Suppressor macrophage (primary cell): Measurements from ENCODE around the gene EYA4.
"Not testable (repeated sequence)": the region's sequence is repeated elsewhere in the genome, so short reads cannot be mapped to it uniquely, and the experiment has no call there.

ENCODE experiments used
- DNase-seq, 4 experiments: peaks; one replicate each; pipeline ENCODE4 v3.0.0-alpha.2; 2020 to 2022

EYA4 gene

DNA sequence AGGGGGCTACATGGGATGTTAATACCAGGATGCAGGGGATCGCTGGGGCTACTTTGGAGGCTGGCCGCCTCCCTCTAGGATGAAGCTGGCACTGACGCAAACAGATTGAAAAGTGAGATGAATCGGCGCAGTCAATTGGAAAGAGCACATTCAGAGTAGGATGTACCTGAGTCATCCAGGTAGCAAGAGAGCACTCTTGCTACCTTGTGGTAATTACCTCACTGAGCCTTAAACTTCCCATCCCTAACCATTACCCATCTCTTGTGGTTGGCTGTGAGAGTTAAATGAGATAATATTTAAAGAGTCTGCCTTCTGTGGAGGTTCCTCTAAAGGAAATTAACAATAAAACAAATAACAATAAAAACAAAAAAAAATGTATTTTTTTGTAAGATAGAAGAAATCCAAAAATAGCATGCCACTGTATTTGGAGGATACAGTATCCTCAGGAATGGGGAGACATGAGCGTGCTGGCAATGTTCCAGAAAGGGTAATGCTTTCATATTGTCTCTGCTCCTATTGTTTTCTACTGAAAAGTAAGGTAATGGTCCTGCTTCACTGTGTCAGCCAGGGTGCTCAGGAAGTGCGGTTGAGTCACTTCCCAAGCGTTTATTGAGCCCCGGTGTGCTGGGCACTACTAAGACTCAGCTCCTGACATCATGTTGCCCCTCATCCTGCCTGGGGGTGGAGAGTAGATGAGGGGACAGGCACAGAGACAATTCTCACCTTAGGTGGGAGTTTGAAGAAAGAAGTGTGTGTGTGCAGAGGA is 301.1 kb downstream of the EYA4 start:
- DNase-seq = no peak

DNA sequence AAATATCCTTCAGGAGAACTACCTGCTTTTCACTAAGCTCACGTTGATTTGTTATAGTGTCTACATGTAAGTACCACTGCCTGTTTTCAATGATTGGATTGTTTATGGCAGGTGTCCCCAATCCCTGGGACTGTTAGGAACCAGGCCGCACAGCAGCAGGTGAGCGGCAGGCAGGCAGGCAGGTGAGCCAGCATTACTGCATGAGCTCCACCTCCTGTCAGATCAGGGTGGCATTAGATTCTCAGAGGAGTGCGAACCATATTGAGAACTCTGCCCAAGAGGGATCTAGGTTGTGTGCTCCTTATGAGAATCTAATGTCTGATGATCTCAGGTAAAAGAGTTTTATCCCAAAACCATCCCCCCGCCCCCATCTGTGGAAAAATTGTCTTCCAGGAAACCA is 303.3 kb downstream of the EYA4 start:
- DNase-seq = no peak

DNA sequence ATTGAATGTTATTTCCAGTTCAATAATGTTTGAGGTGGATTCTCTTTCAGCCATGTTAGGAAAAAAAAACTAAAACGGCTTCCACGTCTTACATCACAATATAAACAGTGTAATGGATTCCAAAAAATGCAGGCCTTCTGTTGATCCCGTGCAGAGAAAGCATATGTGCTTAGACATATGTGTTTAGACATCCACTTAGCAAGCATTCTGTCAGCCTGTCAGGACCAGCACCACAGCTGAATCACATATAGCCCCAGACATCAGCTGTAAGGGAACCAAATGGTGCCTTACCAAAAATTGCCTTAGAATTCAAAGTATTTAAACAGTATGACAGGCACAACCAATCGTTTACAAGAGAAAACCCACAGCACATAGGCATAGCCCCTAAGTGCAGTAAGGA is 304.9 kb downstream of the EYA4 start:
- no peak for DNase-seq

DNA sequence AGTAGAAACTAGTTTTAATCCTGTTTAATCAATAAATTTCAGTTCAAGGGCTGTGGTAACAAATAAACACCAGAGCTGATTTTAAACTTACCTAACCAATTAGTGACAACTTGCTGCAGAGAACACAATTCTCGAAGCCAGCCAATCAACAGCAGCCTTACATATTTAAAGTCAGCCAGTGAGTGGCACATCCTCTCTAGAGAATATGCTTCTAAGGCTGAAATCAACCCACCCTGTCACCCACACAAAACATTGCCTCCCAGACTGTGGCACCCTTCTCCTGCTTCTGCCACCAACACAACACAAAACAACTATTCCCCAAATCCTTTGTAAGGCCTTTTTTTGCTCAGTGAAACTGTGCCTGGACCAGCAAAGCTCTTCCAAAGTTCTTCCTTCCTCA is 306.0 kb downstream of the EYA4 start:
- DNase-seq = no peak

DNA sequence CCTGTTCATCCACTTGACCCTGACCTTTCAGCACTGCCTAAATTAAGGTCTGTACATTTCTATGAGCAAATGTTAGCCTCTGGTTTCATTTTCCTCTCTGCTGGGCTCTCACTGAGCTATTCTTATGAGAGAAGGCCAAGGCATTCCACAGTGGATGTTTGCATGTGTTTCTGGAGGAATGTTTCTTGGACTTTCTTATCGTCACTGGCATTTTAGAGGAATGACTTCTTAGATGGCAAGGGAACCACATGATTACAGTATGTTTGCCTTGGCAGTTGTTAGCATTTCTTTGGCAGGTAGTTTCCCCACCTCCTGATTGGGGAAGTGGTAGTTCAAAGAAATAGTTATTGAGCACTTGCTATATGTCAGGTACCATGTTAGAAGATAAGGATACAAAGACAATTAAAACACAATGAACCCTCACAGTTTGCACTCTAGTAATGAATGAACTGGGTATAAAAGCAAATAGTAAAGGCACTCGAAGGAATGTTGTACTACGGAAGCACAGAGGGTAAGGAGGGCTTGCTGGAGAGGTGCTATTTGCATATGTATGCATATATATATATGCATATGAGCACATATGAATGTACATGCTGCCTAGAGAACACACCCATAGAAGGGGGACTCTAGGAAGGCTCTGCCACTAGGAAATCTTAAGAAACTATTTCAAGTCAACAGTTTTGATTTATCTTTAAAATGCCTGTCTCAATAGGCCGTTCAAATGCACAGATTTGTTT is 307.4 kb downstream of the EYA4 start:
- no peak for DNase-seq

DNA sequence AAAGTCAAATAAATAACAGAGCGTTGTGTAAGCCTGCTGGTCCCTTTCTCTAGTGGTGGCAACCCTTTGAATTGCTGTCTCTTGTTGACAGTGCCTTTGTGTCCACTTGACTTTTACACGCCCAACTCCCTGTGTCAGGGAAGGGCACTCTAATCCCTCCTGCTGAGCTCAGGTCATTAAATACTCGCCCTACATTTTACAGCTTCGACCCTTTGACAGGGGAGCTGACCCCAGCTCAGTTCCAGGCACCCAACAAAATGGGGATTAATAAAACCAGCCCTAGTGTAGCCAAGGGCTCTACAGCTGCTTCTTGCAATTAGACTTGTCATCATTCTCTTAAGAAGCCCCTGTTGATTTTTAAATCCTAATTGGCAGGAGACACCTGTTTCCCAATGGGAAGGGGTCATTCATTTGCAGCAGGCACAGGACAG is 308.2 kb downstream of the EYA4 start:
- DNase-seq = no peak

DNA sequence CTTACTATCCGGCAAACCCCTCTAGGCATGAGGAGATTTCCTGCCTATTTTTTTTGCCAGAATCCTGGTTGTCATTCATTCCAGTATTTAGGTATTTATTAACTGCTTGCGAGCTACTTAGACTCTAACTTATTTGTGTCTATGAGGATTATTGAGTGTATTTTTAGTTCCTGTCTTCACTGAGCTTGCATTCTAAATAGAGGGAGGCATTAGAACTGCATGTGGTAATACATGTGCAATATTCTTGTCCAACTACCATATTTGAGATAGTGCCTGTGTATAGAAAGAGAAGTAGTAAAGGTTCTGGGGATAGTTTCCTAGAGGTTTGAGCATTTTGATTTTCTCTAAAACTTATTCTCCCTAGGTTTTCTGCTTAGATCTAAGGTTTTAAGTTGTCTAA is 308.9 kb downstream of the EYA4 start:
- DNase-seq = no peak

DNA sequence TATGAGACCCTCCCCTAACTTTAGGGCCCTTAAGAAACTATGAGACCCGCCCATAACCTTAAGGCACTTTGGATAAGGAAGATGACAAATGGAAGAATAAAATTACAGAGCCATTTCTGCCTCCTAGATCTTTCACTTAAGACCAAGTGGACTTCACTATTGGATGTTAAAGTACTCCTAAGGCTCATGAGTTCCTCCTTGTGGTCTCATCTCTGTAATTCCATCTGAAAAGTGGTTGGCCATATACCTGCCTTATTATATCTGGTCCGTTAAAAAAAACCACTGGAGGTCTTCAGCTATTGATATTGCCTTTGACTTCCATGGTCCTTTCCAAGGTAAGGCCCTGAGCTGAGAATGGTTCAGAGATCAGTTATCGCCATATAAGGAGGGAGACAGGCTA is 310.3 kb downstream of the EYA4 start:
- DNase-seq = no peak

DNA sequence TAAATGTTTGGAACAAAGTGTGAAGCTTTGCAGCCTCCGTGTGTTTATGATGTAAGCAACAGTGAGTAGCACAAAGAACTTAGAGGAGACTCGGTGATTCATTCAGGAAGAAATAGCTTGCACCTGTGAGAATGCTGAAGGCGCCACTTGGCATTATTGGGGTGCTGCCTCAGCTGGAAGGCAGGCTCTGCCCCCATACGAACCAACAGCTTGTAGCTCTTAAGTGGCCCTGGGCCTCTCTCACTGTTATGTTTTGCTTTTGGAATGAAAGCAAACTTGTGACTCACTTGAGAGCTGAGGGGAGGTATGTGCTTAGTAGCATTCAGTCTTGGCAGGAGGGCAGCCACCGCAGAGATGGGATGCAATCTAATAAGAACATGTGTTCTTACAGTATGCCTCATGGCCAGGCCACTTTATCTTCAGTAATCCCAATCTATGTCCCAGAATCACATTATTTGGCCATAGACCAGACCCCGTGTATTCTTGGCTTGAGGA is 310.7 kb downstream of the EYA4 start:
- no peak for DNase-seq

DNA sequence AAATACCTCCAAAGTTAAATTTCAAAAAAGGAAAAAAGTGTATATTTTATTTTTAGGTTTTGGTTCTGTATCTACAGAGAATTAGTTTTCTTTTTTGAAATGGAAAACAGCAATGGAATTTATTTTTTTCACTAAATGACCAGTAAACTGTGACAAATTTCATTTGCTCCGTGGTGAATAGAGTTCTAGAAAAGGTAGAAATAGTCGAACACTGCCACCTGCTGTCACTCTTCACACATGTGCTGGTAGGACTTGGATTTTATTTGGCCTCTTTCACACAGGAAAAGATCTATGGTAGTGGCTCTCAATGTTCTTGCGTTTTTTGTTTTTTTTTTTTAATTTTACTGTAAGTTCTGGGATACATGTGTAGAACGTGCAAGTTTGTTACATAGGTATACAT is 312.5 kb downstream of the EYA4 start:
- DNase-seq = peak; percentile 17 to 35 (median 26)

DNA sequence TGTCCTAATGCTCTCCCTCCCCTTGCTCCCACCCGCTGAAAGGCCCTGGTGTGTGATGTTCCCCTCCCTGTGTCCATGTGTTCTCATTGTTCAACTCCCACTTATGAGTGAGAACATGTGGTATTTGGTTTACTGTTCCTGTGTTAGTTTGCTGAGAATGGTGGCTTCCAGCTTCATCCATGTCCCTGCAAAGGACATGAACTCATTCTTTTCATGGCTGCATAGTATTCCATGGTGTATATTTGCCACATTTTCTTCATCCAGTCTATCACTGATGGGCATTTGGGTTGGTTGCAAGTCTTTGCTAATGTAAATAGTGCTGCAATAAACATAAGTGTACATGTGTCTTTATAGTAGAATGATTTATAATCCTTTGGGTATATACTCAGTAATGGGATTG is 313.0 kb downstream of the EYA4 start:
- DNase-seq = not testable (repeated sequence)

DNA sequence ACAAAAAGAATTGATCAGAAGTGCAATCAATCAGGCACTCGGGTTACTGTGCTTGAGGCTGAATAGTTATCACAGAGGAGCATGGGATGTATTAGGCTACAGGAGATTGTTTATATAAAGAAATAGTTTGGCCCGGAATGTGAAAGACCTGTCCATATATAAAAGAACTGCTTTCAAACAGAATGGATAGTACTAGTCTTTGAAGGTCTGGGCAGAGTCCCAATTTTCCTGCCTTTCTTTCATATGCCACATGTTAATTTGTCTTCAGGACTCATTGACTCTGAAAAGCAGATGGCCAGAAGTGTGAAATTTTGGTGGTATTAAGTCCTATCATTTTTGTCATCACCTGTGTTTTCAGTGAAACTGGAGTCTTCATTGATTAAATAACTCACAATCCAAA is 314.5 kb downstream of the EYA4 start:
- DNase-seq = no peak

DNA sequence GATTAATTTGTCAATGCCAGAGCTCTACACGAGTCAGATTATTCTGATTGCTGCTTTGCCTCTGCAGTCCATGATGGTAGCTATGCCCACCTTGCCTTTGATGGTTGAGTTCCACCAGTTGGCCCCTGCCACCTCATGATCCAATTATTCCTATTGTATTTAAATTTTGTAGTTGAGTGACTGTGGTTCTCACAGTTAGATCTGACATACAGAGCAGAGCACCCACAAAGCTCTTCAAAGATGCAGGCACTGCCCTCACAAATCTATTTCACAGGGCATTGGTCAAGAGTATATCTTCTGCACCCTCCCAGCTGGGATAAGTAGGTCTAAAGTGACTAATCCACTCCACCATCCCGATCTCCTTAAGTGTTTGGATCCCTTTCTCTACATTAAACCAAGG is 318.8 kb downstream of the EYA4 start:
- no peak for DNase-seq

DNA sequence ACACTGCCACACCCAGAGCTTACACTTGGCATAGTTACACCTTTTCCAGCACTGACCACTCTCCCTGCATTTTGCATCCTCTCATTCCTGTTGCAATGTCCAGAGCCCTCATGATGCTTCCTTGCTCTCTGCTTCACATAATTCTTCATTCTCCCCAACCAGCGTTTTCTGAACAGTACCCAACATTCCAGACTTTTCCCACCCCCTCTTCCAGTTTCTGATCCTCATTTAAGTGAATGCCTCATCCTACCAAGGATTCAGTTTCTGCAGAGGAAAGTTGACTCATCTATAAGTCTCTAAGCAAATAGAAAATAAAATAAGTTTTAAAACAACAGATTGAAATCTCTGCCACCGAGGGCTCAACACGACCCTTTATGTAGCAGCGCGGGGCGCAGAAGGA is 326.5 kb downstream of the EYA4 start:
- no peak for DNase-seq

DNA sequence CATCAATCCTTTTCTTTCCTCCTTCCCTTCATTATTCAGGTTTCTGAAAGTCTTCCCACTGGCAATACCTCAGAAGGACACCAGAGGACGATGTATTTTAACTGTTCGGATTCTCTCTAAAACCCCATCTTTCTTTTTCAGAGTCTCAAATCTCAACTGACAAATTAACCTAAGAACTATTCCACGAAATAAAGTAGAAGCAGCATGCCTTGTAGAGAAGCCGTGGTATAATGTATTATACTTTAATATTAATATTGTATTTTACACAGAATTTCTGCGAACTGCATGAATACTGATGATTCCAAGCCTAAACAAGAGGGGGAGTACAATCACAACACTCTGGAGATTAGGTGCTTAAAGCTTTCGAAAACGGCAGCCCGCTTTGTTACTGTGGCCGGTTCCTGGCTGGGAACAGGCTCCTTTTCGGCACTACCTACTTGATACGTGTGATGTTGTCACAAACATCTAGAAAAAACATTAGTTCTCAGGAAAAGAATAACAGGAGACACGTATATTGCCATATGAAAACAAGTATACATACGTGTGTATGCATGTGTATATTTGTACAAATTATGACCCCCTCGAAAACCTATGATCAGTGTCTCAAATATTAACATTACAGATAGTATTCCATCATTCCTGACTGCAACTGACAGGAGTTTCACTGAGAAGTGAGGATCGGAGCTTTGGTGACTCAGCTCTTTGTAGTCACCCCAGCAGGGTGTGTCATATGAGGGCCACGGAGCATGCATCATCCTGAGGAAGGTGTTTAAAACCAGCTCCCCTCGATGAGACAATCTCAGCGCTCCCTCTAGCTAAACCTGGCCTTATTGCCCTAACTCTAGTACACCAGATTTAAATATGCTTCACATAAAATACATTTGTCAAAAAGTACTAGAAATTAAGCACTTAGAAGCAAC is 328.1 kb downstream of the EYA4 start:
- peak in 3 of 4 experiments; percentile 12 to 15 (median 14) for DNase-seq

DNA sequence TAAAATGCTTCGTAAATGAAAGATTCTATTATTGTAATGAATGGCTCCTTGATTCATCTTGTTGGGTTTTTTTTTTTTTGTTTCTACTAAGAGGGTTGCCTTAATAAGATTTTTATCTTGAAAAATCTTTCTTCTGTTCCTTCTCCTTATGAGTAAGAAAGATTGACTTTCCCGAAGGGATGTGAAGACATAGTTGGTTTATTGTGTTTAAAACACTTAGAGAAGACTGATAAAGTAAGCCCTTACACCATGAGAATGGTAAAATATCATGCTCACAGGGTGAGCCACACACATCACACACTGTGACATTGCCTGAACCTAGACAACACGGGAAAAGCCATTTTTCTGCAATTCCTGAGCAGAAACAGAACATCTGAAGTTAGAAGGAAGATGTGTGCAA is 330.5 kb downstream of the EYA4 start:
- no peak for DNase-seq

DNA sequence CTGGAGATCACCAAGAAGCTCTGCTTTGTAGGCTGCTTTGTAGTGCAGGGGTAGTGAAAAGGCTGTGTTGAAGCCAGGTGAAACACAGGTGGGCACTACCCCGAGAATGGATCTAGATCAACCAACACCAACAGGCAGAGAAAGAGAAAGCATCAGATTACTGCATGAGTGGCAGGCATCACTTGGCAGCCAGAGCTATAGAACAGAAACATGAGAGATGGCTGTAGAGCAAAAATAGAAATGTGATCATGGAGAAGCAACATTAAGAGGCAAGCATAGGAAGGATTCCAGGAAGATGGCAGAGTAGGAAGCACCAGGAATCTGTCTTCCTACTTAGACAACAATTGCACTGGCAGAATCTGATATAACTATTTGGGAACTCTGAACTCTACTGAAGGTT is 336.7 kb downstream of the EYA4 start:
- no peak for DNase-seq
